HG03159 (cell line): ENCODE measurements around the gene SEPTIN3.

Experiments
- ATAC-seq: cut with Tn5 transposase; IDR thresholded peaks from one replicate; pipeline ENCODE4 v1.9.1; 2021; ENCODE audit warnings: mild to moderate bottlenecking, moderate library complexity; ENCODE audit not compliant: unreplicated experiment

The SEPTIN3 gene

DNA sequence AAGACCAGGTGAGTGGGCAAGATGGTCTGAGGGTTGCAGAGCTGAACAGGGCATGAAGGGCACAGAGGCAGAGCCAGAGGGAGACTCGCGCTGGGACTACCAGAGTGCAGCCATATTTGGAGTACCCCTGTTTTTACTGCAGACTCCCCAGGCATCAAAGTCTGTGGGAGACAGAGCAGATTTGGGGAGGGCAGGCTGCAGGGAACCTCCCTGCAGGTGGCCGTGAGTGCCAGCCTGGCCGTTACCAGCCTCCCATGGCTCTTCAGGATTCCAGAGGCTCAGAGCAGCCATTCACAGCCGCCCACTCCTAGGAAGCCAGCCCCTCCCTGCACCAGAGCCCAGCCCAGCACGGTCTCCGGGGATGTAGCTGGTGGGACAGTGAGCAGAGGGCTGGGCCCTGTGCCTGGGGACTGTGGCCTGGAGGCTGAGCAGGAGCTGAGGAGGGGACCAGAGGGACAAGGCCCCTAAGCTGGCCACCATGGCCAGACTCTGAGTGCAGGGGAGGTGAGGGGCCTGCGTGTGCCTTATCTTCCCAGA, at the start of gene SEPTIN3:
Gene SEPTIN3, plus strand, starts transcription at position 334 of the 537 bp plus-strand sequence. CDS start 2,050 bp downstream, outside the sequence.
- ATAC-seq: no peak

GRCh38 chr22:41920271-41920976, 48.8 kb upstream of the SEPTIN3 start:
- peak; percentile 25 for ATAC-seq

GRCh38 chr22:41922328-41922727, 46.9 kb upstream of the SEPTIN3 start:
- ATAC-seq: no peak

DNA sequence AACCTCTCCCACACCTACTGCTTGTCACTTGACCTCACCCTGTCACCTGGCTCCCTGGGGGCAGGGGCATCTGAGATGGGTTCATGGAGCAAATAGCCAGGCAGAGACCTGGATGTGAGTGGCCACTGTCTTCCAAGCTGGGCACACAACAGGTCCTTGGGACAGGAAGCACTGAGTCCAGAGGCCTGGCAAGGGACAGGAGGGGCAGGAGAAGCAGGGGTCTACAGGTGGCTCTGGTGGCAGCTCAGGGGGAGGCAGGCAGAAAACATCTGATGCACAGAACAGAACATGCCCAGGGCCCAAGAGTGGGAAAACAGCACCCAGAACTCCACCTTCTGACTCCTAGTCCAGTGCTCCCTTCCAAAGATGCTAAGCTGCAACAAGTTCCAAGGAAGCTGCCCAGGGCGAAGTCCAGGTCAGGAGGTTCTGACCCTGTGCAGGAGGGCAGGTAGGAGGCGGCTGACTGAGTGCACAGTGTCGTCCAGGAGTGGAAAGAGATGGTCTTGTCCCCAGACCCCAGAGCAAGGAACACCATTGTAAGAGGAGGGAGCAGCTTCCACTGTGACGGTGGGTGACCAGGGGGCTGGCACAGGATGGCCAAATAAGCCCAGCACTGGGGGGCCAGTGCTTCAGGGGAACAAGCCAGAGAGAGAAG, 46.2 kb upstream of the SEPTIN3 start:
- ATAC-seq: no peak

DNA sequence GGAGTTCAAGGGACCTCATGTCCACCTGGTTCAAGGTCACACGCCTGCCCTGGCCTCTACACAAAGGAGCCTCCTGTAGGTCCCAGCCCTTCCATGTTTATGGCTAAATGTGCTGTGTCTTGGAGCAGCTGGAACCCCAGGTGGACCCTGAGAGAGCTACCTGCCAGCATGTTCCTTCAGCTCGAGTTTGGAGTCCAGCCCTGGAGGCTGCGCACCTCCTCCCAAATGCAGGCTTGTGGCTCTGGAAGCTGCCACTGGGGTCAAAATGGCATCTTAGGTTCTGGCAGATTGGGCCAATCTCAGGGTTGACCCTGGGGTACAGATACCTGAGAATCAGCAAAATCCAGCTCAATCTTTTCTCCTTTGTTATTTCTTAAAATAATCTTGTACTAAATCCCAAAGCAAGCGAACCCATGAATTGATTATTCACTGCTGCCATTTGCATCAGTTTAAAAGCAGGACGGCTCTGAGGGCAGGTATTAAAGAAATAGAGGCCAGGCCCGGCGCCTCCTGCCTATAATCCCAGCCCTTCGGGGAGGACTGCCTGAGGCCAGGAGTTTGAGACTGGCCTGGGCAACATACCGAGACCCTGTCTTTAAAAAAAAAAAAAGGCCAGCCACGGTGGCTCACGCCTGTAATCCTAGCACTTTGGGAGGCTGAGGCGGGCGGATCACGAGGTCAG, 45.5 kb upstream of the SEPTIN3 start:
- ATAC-seq: no peak

DNA sequence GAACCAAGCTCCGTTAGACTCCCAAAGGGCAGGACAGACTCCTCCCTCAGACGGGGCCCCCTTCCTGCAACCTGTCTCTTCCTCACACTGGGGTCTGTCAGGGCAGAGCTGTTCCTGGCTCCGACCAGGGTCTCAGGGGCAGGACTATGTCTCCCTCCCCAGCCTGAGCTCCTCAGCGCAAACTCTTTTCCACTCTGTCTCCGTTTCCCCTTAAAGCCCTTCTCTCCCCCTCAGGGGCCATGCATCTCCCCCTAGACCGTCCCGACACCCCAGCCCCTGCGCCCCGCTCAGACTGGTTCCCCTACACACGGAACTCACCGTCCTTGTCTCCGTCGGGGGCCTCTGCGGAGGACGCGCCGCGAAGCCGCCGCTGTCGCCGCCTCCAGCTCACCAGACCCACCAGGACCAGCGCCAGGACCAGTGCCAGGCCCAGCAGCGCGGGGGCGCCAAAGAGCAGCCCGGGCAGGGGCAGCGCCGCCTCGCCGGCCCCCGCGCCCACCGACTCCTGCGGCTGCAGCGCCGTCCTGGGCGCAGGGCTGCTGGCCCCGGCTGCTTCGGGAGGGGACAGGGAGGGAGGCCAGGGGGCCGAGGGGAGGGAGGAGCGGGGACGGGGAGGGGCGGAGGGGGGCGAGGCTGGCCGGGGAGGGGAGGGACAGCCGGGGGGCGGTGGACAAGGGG, 43.3 kb upstream of the SEPTIN3 start:
- peak; percentile 44 for ATAC-seq

GRCh38 chr22:41927813-41928212, 41.4 kb upstream of the SEPTIN3 start:
- no peak for ATAC-seq

DNA sequence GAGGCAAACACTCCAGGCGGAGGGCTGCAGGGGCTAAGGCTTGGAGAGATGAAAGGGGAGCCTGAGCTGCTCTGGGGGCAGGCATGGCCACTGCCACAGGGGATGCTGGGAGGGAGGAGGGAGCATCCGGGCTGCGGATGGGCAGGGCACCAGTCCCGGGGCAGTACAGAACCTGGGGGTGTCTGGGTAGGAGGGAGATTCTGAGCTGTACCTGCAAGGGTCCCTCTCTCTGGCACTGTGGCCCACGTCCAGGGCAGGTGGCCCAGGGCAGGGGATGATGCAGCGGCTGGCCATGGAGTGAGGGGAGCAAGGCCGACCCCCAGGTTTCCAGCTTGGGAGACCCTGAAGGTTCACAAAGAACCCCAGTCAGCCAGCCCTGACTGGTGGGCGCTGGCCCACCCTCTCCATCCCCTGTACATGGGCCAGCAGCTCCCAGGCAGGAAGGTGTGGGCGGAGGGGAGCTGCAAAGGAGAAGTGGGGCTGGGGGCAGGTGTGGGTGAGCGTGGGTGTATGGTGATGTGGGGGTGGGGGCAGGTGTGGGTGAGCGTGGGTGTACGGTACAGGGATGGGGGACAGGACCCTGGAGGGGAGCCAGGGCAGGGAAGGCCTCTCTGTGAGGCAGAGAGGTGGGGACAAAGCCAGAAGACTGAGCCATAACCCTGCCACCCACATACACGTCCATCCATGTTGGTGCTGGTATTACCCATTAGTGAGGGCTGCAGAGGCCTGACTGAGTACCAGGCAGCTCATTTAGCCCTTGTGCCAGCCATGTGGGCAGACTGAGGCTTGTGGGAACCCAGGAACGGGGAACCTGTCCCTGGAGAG, 40.4 kb upstream of the SEPTIN3 start:
- ATAC-seq: no peak

DNA sequence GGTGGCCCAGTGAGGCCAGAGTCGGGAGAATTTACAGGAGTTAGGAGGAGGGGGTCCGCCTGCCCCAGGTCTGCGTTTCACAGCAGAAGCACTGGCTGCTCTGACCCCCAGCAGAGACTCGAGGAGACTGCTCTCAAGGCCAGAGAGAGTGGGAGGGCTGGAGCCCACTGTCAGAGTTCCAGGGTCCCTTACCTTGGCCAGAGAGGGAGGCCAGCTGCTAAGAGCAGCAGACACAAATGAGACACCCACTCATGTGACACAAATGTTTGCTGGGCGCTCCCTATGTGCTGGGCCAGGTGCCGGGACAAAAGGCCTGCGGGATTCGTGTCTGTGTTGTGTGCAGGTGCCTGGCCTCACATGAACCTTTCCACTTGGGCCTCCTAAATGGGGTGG, 39.8 kb upstream of the SEPTIN3 start:
- ATAC-seq: no peak

DNA sequence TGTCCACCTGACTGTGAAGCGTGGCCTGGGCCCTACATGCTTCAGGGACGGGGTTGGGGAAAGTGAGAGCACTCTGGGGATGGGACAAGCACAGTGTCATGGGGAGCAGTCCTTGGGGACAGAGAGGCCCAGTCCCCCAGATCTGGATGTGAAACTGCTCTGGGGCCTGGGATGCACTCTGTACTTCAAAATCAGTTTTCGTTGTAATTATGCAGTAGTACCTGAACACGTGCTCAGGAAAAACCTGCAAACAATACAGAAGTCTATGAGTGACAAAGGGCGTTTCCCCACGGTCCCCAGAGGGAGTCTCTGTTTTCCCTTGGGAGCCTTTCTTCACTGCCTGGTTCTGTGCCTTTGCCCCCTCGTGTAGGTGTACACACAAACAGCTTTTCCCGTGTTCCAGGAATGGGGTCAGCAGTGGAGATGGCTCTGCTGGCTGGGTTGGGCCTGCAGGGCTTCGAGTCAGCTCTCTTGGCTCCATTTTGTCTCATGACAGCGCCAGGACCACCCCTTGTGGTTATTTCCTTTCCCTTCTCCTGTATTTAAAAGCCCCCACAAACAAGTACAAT, 37.5 kb upstream of the SEPTIN3 start:
- ATAC-seq: no peak

DNA sequence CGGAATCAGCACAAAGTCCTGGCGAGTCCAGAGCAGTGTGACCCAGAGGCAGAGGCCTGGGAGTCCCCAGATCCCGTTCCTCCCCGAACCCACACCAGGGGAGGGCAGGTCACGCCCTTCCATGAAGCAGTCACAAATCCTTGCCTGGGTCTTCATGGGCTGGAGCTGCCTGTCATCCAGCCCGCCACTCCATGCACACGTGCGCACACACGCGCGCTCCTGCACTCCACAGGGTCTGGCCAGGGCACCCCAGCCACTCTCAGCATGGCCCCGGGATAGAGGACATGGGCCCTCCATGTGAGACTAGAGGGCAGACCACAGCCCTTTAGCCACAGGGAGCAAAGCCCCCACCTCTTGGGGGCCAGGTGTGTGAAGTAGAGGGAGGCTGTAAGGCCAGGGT, 36.9 kb upstream of the SEPTIN3 start:
- ATAC-seq: no peak

DNA sequence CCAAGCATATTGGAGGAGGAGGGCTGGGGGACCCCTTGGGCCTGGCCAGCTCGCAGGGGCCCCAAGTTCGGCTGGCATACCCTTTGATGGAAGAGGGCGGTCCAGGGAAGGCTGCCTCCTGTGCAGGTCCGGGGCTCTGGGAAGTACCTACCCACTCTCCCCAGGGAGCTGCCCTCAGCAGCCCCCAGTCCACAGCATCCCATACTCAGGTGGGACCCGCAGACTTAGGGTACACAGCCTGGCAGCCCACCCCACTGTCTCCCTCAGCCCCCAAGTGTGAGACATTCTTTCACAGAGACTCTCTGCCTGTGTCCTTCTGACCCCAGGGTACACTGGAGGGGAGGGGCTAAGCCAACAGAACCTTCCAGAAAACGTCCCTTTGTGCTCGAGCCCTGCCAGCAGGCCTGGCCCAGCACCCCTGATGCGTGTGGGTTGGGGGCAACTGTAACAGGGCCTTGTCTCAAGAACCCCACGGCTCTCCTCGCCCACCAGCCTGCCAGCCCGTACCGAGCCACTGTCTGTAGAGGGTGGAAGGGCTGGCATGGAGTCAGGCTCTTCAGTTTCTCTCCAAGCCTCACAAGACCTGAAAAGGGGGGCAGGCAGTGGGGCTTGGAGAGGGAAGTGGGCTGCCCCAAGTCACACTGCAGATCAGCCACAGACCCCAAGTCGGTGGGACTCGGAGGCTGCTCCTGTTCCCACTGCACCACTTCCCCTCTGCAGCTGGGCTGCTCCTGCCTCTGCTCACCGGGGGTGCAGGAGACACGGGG, 35.6 kb upstream of the SEPTIN3 start:
- ATAC-seq: no peak

GRCh38 chr22:41934284-41935014, 34.8 kb upstream of the SEPTIN3 start:
- no peak for ATAC-seq

GRCh38 chr22:41935015-41935351, 34.3 kb upstream of the SEPTIN3 start:
- no peak for ATAC-seq

GRCh38 chr22:41935509-41935908, 33.7 kb upstream of the SEPTIN3 start:
- ATAC-seq: no peak

DNA sequence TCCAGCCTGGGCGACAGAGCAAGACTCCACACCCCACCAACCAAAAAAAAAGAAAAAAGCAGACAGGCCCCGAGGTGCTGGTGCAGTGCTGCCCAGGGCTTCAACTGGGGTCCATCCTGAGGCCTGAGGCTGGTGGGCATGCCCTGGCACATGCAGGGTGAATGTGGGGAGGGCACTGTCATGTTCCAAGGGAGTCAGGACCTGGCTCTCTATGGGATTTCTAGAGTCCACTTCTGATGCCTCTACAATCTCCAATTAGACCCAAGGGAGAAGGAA, 32.4 kb upstream of the SEPTIN3 start:
- ATAC-seq: no peak

- peak; percentile 48 for ATAC-seq
Measured at GRCh38 chr22:41939981-41940831, 29.0 kb upstream of the SEPTIN3 start.
